Measurements from ENCODE around the gene DLEC1.

DLEC1 gene

DNA sequence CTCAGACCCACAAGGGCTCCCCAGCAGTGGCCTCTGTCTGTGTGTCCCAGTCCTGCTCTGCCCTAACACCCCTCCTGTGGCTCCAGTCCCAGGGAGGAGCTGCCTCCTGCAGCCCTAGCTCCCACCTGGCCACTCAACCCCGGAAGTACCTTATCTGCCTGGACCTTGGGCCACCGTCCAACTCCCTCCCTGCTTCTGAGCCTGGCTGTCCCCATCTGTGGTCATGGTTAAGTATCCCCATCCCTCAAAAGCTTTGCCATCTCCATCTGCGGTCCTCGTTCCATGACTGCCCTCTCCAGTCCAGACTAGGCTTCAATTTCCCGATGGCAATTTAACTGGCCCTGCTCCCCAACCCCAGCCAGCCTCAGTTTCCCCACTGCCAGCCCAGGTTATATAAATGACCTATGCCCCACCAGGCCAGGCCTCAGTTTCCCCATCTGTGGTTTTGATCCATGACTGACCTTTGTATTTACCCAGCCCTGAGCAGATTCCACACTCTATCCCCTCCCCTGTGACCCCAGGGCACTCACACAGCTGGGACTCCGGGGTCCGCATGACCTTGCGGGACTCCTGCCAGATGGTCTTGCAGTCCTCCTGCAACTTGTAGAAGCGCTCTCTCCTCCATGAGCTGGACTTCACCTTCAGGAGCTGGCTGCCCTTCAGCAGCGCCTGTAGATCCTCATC, 19.2 kb upstream of the DLEC1 start:
- no peaks in the 10 kb centered on the region for H3K9me3 ChIP-seq (ENCODE audit: control insufficient read depth, insufficient read depth, low read length)
- H3K4me3 ChIP-seq (ENCODE audit: low read length) = no peak overlapping the region
- no peak for DNase-seq (ENCODE audit: low read depth, low spot score)
- no peak overlapping the region for H3K27ac ChIP-seq (ENCODE audit: low read length)
- peaks cover 3% of the 10 kb centered on the region; the same call in 1 of the 2 replicates for H3K36me3 ChIP-seq (ENCODE audit: control insufficient read depth, insufficient read depth, low read length)
- 0 out of 2 replicates have a peak, but pooled peaks cover 2% of the 10 kb centered on the region for H3K4me1 ChIP-seq (ENCODE audit: control insufficient read depth, insufficient read depth, low read length)
- H3K27me3 ChIP-seq (ENCODE audit: control insufficient read depth, insufficient read depth, low read length) = no peaks in the 10 kb centered on the region
- no CpG with 5 or more reads among the region's 10 CpGs for WGBS (ENCODE audit: insufficient coverage, insufficient read length)

DNA sequence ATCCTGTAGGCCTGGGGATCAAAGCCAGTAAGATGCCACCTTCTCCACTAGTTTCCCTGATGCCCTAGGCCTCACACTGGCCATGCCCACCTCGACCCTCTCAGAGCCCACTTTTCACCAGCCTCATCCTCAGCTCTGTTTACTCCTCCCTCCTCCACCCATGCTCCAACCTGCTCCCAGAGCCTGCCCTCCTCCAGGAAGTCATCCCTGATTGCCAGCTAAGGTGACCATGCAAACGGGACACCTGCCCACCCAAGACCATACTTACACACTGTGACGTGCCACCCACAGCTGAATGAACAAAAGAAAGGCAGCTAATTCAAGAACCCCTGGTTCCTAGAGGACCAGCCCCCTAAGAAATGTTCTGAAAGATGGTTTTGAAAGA, 18.7 kb upstream of the DLEC1 start:
- Histone ChIP-seq H3K9me3 (ENCODE audit: control insufficient read depth, insufficient read depth, low read length) (no peaks in the 10 kb centered on the region), H3K4me3 (ENCODE audit: low read length) (no peak overlapping the region), H3K4me1 (ENCODE audit: control insufficient read depth, insufficient read depth, low read length) (0 out of 2 replicates have a peak, but pooled peaks cover 2% of the 10 kb centered on the region), H3K36me3 (ENCODE audit: control insufficient read depth, insufficient read depth, low read length) (peaks cover 3% of the 10 kb centered on the region; the same call in 1 of the 2 replicates), H3K27ac (ENCODE audit: low read length) (no peak overlapping the region), H3K27me3 (ENCODE audit: control insufficient read depth, insufficient read depth, low read length) (no peaks in the 10 kb centered on the region)
- WGBS (ENCODE audit: insufficient coverage, insufficient read length) = no CpG with 5 or more reads among the region's 3 CpGs
- no peak for DNase-seq (ENCODE audit: low read depth, low spot score)

DNA sequence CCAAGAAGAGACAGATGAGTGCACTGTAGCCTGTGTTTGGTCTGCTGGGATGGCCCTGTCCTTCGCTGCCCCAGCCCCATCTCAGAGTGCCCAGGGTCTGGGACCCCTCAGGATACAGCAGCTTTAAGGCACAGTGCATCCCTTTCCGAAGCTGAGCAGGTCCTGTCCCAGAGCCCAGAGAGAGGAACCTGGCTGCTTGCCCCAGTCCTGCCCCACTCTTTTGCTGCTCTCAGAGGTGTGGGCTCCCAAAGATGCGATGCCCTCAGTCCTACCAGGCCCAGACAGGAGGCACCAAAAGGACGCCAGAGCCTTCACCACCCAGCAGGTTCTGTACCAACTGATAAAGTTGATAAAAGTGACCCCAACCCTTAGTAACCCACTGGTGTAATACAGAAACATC, 17.8 kb upstream of the DLEC1 start:
- no peak for DNase-seq (ENCODE audit: low read depth, low spot score)
- WGBS (ENCODE audit: insufficient coverage, insufficient read length) = no CpG with 5 or more reads among the region's 4 CpGs
- H3K27me3 ChIP-seq (ENCODE audit: control insufficient read depth, insufficient read depth, low read length) = no peaks in the 10 kb centered on the region

DNA sequence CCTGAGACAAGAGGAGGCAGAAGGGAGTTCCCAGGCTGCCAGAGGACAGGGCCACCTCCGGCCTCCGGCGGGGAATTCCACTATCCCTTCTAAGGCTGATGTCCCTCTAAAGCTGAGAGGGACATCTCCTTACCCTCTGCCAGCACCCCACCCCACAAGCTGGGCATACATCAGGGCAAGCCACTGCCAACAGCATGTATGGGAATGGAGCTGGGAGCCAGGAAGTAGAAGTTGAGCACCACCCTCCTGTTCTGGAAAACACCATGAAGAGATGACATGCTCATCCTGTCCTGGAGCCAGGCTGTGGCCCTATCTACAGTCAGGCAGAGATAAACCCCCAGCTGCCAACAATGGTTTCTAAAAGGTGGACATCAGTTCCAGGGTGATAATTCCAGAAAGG, 16.7 kb upstream of the DLEC1 start:
- H3K4me3 ChIP-seq (ENCODE audit: low read length) = no peak overlapping the region
- no peak for DNase-seq (ENCODE audit: low read depth, low spot score)
- WGBS (ENCODE audit: insufficient coverage, insufficient read length) = no CpG with 5 or more reads among the region's 3 CpGs
- 0 out of 2 replicates have a peak, but pooled peaks cover 2% of the 10 kb centered on the region for H3K4me1 ChIP-seq (ENCODE audit: control insufficient read depth, insufficient read depth, low read length)
- H3K36me3 ChIP-seq (ENCODE audit: control insufficient read depth, insufficient read depth, low read length) = no peaks in the 10 kb centered on the region
- no peaks in the 10 kb centered on the region; the same call in 1 of the 2 replicates for H3K27me3 ChIP-seq (ENCODE audit: control insufficient read depth, insufficient read depth, low read length)
- no peak overlapping the region for H3K27ac ChIP-seq (ENCODE audit: low read length)
- H3K9me3 ChIP-seq (ENCODE audit: control insufficient read depth, insufficient read depth, low read length) = no peaks in the 10 kb centered on the region

More for the DNA sequence above, 17.8 kb upstream of the DLEC1 start:
- Histone ChIP-seq H3K36me3 (ENCODE audit: control insufficient read depth, insufficient read depth, low read length) (peaks cover 3% of the 10 kb centered on the region; the same call in 1 of the 2 replicates), H3K9me3 (ENCODE audit: control insufficient read depth, insufficient read depth, low read length) (no peaks in the 10 kb centered on the region), H3K4me1 (ENCODE audit: control insufficient read depth, insufficient read depth, low read length) (0 out of 2 replicates have a peak, but pooled peaks cover 2% of the 10 kb centered on the region), H3K4me3 (ENCODE audit: low read length) (no peak overlapping the region), H3K27ac (ENCODE audit: low read length) (no peak overlapping the region)

DNA sequence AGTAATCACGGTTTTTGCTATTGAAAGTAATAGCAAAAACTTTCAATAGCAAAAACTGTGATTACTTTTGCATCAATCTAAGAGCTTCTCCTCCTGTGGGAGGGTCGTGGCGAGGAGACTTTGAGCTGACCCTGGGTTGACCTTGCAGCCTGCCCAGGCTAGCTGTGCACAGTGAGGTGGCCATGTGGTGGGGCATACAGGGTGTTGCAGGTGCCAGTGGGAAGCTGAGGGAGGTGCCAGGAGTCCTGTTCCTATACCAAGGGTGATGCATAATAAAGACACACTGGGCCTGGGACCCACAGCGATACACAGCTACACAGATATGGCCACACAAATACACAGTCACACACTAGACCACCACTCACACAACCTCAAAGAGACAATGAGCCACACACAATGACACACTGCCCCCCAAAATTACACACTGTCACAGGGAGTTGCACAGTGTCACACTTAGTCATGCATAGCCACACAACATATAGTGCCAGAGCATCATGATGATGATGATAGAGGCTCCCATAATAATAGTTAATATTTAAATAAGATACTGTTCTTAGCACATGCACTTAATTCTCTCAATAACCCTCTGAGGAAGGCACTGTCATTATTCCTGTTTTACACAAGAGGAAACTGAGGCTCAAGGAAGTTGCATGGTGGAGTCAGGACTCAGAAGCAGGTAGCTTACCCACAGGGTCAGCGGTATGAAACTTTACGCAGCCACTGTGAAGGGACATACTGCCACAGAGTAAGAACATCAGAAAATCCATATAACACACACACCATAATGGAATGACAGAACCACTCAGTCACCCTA, 15.9 kb upstream of the DLEC1 start:
- WGBS (ENCODE audit: insufficient coverage, insufficient read length) = no CpG with 5 or more reads among the region's 6 CpGs
- DNase-seq (ENCODE audit: low read depth, low spot score) = no peak
- no peak overlapping the region for H3K27ac ChIP-seq (ENCODE audit: low read length)

DNA sequence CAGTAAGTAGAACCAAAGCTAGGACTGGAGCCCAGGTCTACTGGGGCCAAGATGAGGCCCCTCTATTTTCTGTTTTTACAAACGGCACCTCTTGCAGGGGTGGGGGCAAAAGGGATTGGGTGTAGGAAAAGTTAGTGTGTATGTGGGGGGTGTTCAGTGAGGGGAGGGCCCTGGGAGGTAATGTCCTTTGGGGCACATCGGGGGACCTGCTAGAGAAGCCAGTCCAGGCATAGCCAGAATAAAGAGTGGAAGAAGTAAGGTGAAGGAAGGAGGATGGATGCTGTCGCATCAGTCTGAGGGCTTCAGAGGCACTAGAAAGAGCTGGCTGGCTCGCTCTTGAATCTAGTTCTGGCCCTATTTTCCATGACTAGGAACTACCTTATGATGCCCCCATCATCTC, 12.2 kb upstream of the DLEC1 start:
- Histone ChIP-seq H3K4me1 (ENCODE audit: control insufficient read depth, insufficient read depth, low read length) (peaks cover 7% of the 10 kb centered on the region; the same call in 1 of the 2 replicates), H3K4me3 (ENCODE audit: low read length) (no peak overlapping the region), H3K27ac (ENCODE audit: low read length) (no peak overlapping the region), H3K9me3 (ENCODE audit: control insufficient read depth, insufficient read depth, low read length) (no peaks in the 10 kb centered on the region), H3K27me3 (ENCODE audit: control insufficient read depth, insufficient read depth, low read length) (peaks cover 20% of the 10 kb centered on the region; the same call in 1 of the 2 replicates), H3K36me3 (ENCODE audit: control insufficient read depth, insufficient read depth, low read length) (no peaks in the 10 kb centered on the region)
- no CpG with 5 or more reads among the region's 4 CpGs for WGBS (ENCODE audit: insufficient coverage, insufficient read length)
- no peak for DNase-seq (ENCODE audit: low read depth, low spot score)

More for the DNA sequence above, 15.9 kb upstream of the DLEC1 start:
- 0 out of 2 replicates have a peak, but pooled peaks cover 2% of the 10 kb centered on the region for H3K4me1 ChIP-seq (ENCODE audit: control insufficient read depth, insufficient read depth, low read length)
- peaks cover 5% of the 10 kb centered on the region; the same call in 1 of the 2 replicates for H3K27me3 ChIP-seq (ENCODE audit: control insufficient read depth, insufficient read depth, low read length)
- no peaks in the 10 kb centered on the region for H3K9me3 ChIP-seq (ENCODE audit: control insufficient read depth, insufficient read depth, low read length)
- no peak overlapping the region for H3K4me3 ChIP-seq (ENCODE audit: low read length)
- H3K36me3 ChIP-seq (ENCODE audit: control insufficient read depth, insufficient read depth, low read length) = no peaks in the 10 kb centered on the region

DNA sequence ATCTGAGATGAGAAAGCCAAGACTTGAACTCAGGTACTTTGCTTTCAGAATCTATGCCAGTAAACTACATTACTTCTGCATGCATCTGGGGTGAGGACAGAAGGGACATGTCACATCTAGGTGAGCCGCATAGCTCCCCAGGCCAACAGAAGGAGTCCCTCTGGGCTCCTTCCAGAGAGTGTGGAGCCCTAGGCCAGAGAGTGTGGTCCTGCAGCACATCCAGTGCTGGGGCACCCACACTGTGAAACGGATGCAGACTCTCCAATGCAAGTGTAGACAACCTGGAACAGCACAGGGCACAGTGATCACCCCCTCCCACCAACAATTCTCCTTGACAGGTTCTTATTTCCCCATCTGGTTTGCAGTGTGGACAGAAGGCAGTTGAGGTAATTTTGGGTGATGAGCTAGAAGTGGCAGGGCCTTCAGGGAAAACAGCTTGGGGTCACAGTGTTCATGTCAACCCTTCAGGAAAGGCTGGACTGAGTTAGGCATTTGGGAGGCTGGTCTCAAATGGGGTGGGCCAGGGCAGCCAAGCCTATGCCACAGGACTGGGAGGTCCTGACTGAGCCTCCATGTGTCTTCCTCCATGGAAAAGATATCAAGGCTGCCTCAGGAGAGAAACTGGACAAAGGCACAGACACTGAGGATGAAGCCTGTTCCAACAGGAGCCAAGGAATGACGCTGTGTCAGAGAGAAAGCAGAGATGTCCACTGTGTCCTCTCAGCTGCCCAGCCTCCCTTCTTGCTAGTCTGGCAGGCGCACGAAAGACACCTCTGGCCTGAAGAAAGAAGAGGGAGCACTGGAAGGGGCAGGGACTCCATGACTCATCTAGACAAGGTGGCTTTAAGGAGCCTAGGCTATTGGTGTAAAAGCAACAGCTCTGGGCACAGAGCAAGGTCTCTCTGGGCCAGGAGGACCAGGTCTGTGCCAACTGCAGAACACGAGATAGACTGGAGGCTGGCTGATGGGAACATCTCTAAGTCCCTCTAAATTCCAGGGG, 11.2 kb upstream of the DLEC1 start:
- DNase-seq (ENCODE audit: low read depth, low spot score) = no peak
- H3K4me3 ChIP-seq (ENCODE audit: low read length) = no peak overlapping the region
- H3K27ac ChIP-seq (ENCODE audit: low read length) = no peak overlapping the region
- H3K4me1 ChIP-seq (ENCODE audit: control insufficient read depth, insufficient read depth, low read length) = peaks cover 7% of the 10 kb centered on the region; the same call in 1 of the 2 replicates
- H3K9me3 ChIP-seq (ENCODE audit: control insufficient read depth, insufficient read depth, low read length) = no peaks in the 10 kb centered on the region
- H3K36me3 ChIP-seq (ENCODE audit: control insufficient read depth, insufficient read depth, low read length) = no peaks in the 10 kb centered on the region
- no CpG with 5 or more reads among the region's 6 CpGs for WGBS (ENCODE audit: insufficient coverage, insufficient read length)
- H3K27me3 ChIP-seq (ENCODE audit: control insufficient read depth, insufficient read depth, low read length) = peaks cover 20% of the 10 kb centered on the region; the same call in 1 of the 2 replicates

DNA sequence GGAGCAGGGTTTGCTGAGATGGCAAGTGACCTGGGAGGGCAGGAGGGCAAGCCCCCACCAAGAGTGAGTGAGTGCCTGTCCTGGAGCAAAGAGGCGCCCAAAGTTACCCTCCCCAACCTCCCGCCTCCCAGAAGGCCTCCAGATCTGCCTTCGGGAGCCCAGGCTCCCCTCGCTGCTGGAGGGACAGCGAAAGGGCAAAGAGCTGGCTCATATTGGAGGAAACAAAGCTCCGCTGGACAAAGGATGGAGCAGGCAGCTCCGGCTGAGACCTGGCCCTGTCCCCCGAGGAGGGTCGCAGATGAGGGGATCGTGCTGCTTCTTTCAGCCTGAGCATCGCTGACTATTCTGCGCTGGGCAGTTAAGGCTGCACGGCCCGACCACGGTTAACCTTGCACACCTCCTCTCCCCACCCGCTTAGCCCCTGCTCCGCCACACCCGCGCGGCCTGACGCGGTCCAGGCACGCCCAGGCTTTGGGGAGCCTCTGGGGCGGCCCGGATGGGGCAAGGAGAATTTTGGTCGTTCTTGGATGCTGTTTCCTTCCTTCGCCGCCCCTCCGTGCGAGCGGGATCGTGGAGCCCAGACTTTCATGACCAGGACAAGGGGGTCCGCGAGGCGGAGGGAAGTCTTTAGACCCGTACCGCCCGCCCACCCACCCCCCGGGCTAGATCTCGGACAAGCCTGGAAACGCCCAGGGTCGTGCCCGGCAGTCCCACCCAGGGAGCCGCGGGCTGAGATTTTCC, 10.2 kb upstream of the DLEC1 start:
- no peak overlapping the region for H3K27ac ChIP-seq (ENCODE audit: low read length)
- no peak for DNase-seq (ENCODE audit: low read depth, low spot score)
- H3K27me3 ChIP-seq (ENCODE audit: control insufficient read depth, insufficient read depth, low read length) = peaks cover 20% of the 10 kb centered on the region; the same call in 1 of the 2 replicates
- WGBS (ENCODE audit: insufficient coverage, insufficient read length) = no CpG with 5 or more reads among the region's 45 CpGs
- peaks cover 5% of the 10 kb centered on the region; the same call in 1 of the 2 replicates for H3K4me1 ChIP-seq (ENCODE audit: control insufficient read depth, insufficient read depth, low read length)
- H3K4me3 ChIP-seq (ENCODE audit: low read length) = peak overlapping the region; percentile 60
- no peaks in the 10 kb centered on the region for H3K36me3 ChIP-seq (ENCODE audit: control insufficient read depth, insufficient read depth, low read length)
- no peaks in the 10 kb centered on the region for H3K9me3 ChIP-seq (ENCODE audit: control insufficient read depth, insufficient read depth, low read length)

DNA sequence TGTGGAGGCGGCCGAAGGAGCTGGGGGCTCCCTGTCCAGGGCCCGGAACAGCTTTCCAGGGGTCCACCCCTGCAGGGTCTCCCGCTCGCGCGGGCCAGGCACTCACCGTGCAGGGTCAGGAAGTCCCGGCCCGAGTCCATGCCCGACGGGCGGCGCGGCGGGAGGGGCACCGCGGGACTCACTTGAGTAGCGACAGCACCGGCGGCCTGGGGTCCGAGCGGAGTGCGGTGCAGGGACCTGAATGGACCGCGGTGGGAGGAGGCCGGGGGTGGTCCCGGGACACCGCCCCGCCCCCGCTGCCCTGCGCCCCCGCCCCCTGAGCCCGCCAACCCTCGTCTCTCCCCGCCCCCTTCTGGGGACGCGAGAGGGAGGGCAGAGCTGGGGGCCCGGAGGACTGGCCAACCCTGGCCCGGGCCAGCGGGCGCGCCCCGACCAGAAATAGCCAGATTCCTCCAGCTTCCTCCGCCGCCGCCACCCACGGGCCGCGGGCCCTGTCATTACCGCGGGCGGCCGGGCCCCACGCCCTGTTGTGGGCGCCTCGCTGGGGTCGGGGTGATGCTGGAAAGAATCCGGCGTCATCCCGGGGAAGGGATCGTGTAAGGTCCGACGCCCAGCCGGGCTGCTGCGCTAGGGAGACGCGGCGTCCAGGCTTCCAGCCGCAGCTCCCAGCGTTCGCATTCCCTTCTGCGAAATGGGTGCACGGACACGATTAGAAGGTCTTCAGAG, 9.4 kb upstream of the DLEC1 start, which contains the start of gene PLCD1:
Gene PLCD1 (minus strand): TSS at position 243 of the 726 bp plus-strand sequence. CDS start 103 bp downstream, at position 140.
- no peak for DNase-seq (ENCODE audit: low read depth, low spot score)
- Histone ChIP-seq H3K4me1 (ENCODE audit: control insufficient read depth, insufficient read depth, low read length) (peaks cover 5% of the 10 kb centered on the region; the same call in 1 of the 2 replicates), H3K27me3 (ENCODE audit: control insufficient read depth, insufficient read depth, low read length) (peaks cover 20% of the 10 kb centered on the region; the same call in 1 of the 2 replicates), H3K36me3 (ENCODE audit: control insufficient read depth, insufficient read depth, low read length) (no peaks in the 10 kb centered on the region), H3K9me3 (ENCODE audit: control insufficient read depth, insufficient read depth, low read length) (no peaks in the 10 kb centered on the region), H3K27ac (ENCODE audit: low read length) (no peak within 1 kb of the TSS), H3K4me3 (ENCODE audit: low read length) (peak within 1 kb of the TSS; percentile 60)
- no CpG with 5 or more reads among the region's 75 CpGs for WGBS (ENCODE audit: insufficient coverage, insufficient read length)

All from iPS DF 6.9 (cell line).